Astrocyte (in vitro differentiated cells and primary cell): ENCODE measurements around the gene PIK3C2G. TPM values are rescaled to one million over a fixed set of nuclear protein-coding genes. Genes with fewer than 3 reads are reported as not detected.

Source experiments
- DNase-seq: peaks from one replicate; pipeline ENCODE4 v3.0.0-alpha.2; 2010; ENCODE audit warnings: low read depth
- FAIRE-seq: peaks from 2 replicates; lab custom pipeline; 2011; peaks lifted over from hg19 to GRCh38; lab: Jason Lieb, UNC
- H2AFZ ChIP-seq: 2 replicates; pipeline ENCODE4 v1.6.0; 2012; ENCODE audit warnings: low read depth, low read length, inconsistent platforms
- H3K27ac ChIP-seq: 2 replicates; pipeline ENCODE4 v1.5.1; 2011; ENCODE audit warnings: low read depth, low read length, inconsistent platforms
- H3K27me3 ChIP-seq: 2 replicates; pipeline ENCODE4 v1.6.0; 2011; ENCODE audit warnings: low read length, inconsistent platforms; ENCODE audit not compliant: insufficient read depth
- H3K36me3 ChIP-seq: 2 replicates; pipeline ENCODE4 v1.5.1; 2011; ENCODE audit warnings: low read length, inconsistent platforms; ENCODE audit not compliant: insufficient read depth
- H3K4me1 ChIP-seq: 2 replicates; pipeline ENCODE4 v1.5.1; 2011; ENCODE audit warnings: low read length, inconsistent platforms; ENCODE audit not compliant: insufficient read depth
- H3K4me2 ChIP-seq: 2 replicates; pipeline ENCODE4 v1.6.0; 2012; ENCODE audit warnings: low read length, inconsistent platforms
- H3K4me3 ChIP-seq: 2 replicates; pipeline ENCODE4 v1.5.1; 2011; ENCODE audit warnings: low read depth, mild to moderate bottlenecking, low read length, inconsistent platforms; ENCODE audit not compliant: insufficient read depth
- H3K79me2 ChIP-seq: 2 replicates; pipeline ENCODE4 v1.6.0; 2012; ENCODE audit warnings: mild to moderate bottlenecking, low read length, inconsistent platforms; ENCODE audit not compliant: insufficient read depth
- H3K9ac ChIP-seq: 2 replicates; pipeline ENCODE4 v1.6.0; 2012; ENCODE audit warnings: mild to moderate bottlenecking, low read length, inconsistent platforms
- H3K9me3 ChIP-seq: 2 replicates; pipeline ENCODE4 v1.5.1; 2012; ENCODE audit warnings: low read depth, mild to moderate bottlenecking, low read length, inconsistent platforms; ENCODE audit not compliant: insufficient read depth
- H4K20me1 ChIP-seq: 2 replicates; pipeline ENCODE4 v1.6.0; 2012; ENCODE audit warnings: low read length, inconsistent platforms; ENCODE audit not compliant: insufficient read depth
- H3K27ac Mint-ChIP-seq: one replicate; pipeline ENCODE4 v1.8.0; 2021; ENCODE audit warnings: mild to moderate bottlenecking, mixed read lengths; ENCODE audit not compliant: unreplicated experiment
- H3K27me3 Mint-ChIP-seq: one replicate; pipeline ENCODE4 v1.8.0; 2021; ENCODE audit warnings: low read depth, mixed read lengths; ENCODE audit not compliant: unreplicated experiment
- H3K36me3 Mint-ChIP-seq: one replicate; pipeline ENCODE4 v1.8.0; 2021; ENCODE audit warnings: low read depth, mixed read lengths; ENCODE audit not compliant: unreplicated experiment
- H3K4me1 Mint-ChIP-seq: one replicate; pipeline ENCODE4 v1.8.0; 2021; ENCODE audit warnings: low read depth, mixed read lengths; ENCODE audit not compliant: unreplicated experiment
- H3K4me3 Mint-ChIP-seq: one replicate; pipeline ENCODE4 v1.8.0; 2021; ENCODE audit warnings: mild to moderate bottlenecking, moderate library complexity, mixed read lengths; ENCODE audit not compliant: unreplicated experiment
- H3K9me3 Mint-ChIP-seq: one replicate; pipeline ENCODE4 v1.8.0; 2021; ENCODE audit warnings: mild to moderate bottlenecking, mixed read lengths; ENCODE audit not compliant: unreplicated experiment
- CTCF ChIP-seq: IDR thresholded peaks from 2 replicates; pipeline ENCODE4 v1.5.1; 2011; ENCODE audit warnings: low read depth, mild to moderate bottlenecking, inconsistent platforms, low read length, moderate library complexity; ENCODE audit not compliant: insufficient read depth
- EZH2 ChIP-seq: IDR thresholded peaks from 2 replicates; pipeline ENCODE4 v1.6.1; 2012; ENCODE audit warnings: mild to moderate bottlenecking, low read length, inconsistent platforms; ENCODE audit not compliant: insufficient read depth
- total RNA-seq: library from RNA; stranded (reverse); gene quantifications from 2 replicates; pipeline ENCODE4 v1.2.1, GENCODE V29; 2021

Gene PIK3C2G
- total RNA-seq, 1 donor from 2014 or later: 0.05 TPM

GRCh38 chr12:18290386-18290785, 29.1 kb downstream of the PIK3C2G start:
- TF ChIP-seq CTCF (no peak), EZH2 (no peak)
- no peaks in the 10 kb centered on the region for H3K4me1 Mint-ChIP-seq
- FAIRE-seq: no peak
- Histone ChIP-seq H2AFZ (no peak overlapping the region), H3K9ac (no peak overlapping the region), H3K4me3 (no peak overlapping the region), H3K4me1 (no peaks in the 10 kb centered on the region), H4K20me1 (no peaks in the 10 kb centered on the region), H3K36me3 (no peaks in the 10 kb centered on the region), H3K4me2 (no peak overlapping the region), H3K27me3 (no peaks in the 10 kb centered on the region), H3K79me2 (no peaks in the 10 kb centered on the region), H3K27ac (no peak overlapping the region), H3K9me3 (no peaks in the 10 kb centered on the region)
- no peaks in the 10 kb centered on the region for H3K9me3 Mint-ChIP-seq
- no peak overlapping the region for H3K4me3 Mint-ChIP-seq
- H3K27me3 Mint-ChIP-seq: no peaks in the 10 kb centered on the region
- DNase-seq: no peak
- H3K36me3 Mint-ChIP-seq: no peaks in the 10 kb centered on the region
- no peak overlapping the region for H3K27ac Mint-ChIP-seq

- Histone ChIP-seq H3K4me1 (no peaks in the 10 kb centered on the region), H4K20me1 (no peaks in the 10 kb centered on the region), H3K9ac (no peak overlapping the region), H3K27ac (no peak overlapping the region), H3K4me2 (no peak overlapping the region), H3K36me3 (no peaks in the 10 kb centered on the region), H3K79me2 (no peaks in the 10 kb centered on the region), H3K27me3 (no peaks in the 10 kb centered on the region), H3K4me3 (no peak overlapping the region), H3K9me3 (no peaks in the 10 kb centered on the region), H2AFZ (no peak overlapping the region)
- FAIRE-seq (no peak), DNase-seq (no peak)
- H3K9me3 Mint-ChIP-seq: peaks cover 1% of the 10 kb centered on the region
- H3K27ac Mint-ChIP-seq: no peak overlapping the region
- no peaks in the 10 kb centered on the region for H3K36me3 Mint-ChIP-seq
- no peaks in the 10 kb centered on the region for H3K4me1 Mint-ChIP-seq
- H3K27me3 Mint-ChIP-seq: no peaks in the 10 kb centered on the region
- H3K4me3 Mint-ChIP-seq: no peak overlapping the region
- TF ChIP-seq EZH2 (no peak), CTCF (no peak)
Observed at GRCh38 chr12:18294889-18295288, 33.6 kb downstream of the PIK3C2G start.

- Histone ChIP-seq H3K9me3 (no peaks in the 10 kb centered on the region), H3K36me3 (no peaks in the 10 kb centered on the region), H3K27ac (no peak overlapping the region), H3K9ac (no peak overlapping the region), H3K4me2 (no peak overlapping the region), H3K4me1 (no peaks in the 10 kb centered on the region), H2AFZ (no peak overlapping the region), H3K79me2 (no peaks in the 10 kb centered on the region), H3K4me3 (no peak overlapping the region), H3K27me3 (no peaks in the 10 kb centered on the region), H4K20me1 (no peaks in the 10 kb centered on the region)
- Mint-ChIP-seq H3K27ac (no peak overlapping the region), H3K27me3 (no peaks in the 10 kb centered on the region), H3K36me3 (no peaks in the 10 kb centered on the region), H3K4me3 (no peak overlapping the region), H3K4me1 (no peaks in the 10 kb centered on the region), H3K9me3 (peaks cover 4% of the 10 kb centered on the region)
- DNase-seq: no peak
- TF ChIP-seq EZH2 (no peak), CTCF (no peak)
- no peak for FAIRE-seq
Observed at GRCh38 chr12:18296201-18296908, 35.0 kb downstream of the PIK3C2G start.
